Osteoblast (primary cell): ENCODE results near the gene HOXA9. TPM values are rescaled to one million over a fixed set of nuclear protein-coding genes. Genes with fewer than 3 reads are reported as not detected.
A peak's percentile ranks its signal among the peaks of the same experiment; 100 is the strongest.

ENCODE experiments used
- DNase-seq: peaks from one replicate; pipeline ENCODE4 v3.0.0; 2011; ENCODE audit warnings: low spot score, mixed read lengths; ENCODE audit not compliant: insufficient read length; ENCODE audit errors: missing footprints
- H2AFZ ChIP-seq: 2 replicates; pipeline ENCODE4 v1.6.0; 2011; ENCODE audit warnings: mild to moderate bottlenecking, low read length
- H3K27ac ChIP-seq: 2 replicates; pipeline ENCODE4 v1.5.1; 2011; ENCODE audit warnings: mild to moderate bottlenecking, low read depth, low read length, moderate library complexity
- H3K27me3 ChIP-seq: 2 replicates; pipeline ENCODE4 v1.6.0; 2012; ENCODE audit warnings: mild to moderate bottlenecking, control low read depth, inconsistent platforms, low read length, moderate library complexity; ENCODE audit not compliant: insufficient read depth
- H3K36me3 ChIP-seq: 2 replicates; pipeline ENCODE4 v1.5.1; 2011; ENCODE audit warnings: mild to moderate bottlenecking, low read length, control low read depth, moderate library complexity; ENCODE audit not compliant: insufficient read depth
- H3K4me1 ChIP-seq: 2 replicates; pipeline ENCODE4 v1.5.1; 2011; ENCODE audit warnings: mild to moderate bottlenecking, low read length, control low read depth, moderate library complexity; ENCODE audit not compliant: insufficient read depth
- H3K4me2 ChIP-seq: 2 replicates; pipeline ENCODE4 v1.6.0; 2011; ENCODE audit warnings: mild to moderate bottlenecking, low read length; ENCODE audit not compliant: insufficient read depth
- H3K4me3 ChIP-seq: fragments of 200-600 bp; sonication (generic); 3 replicates; pipeline ENCODE4 v1.5.1; 2012; ENCODE audit warnings: mild to moderate bottlenecking, low read length, inconsistent platforms; ENCODE audit not compliant: insufficient read depth
- H3K79me2 ChIP-seq: 2 replicates; pipeline ENCODE4 v1.6.0; 2012; ENCODE audit warnings: mild to moderate bottlenecking, low read length, control low read depth, inconsistent platforms; ENCODE audit not compliant: insufficient read depth
- H3K9me3 ChIP-seq: 2 replicates; pipeline ENCODE4 v1.5.1; 2011; ENCODE audit warnings: low read depth, low read length, control low read depth
- H4K20me1 ChIP-seq: 2 replicates; pipeline ENCODE4 v1.6.0; 2012; ENCODE audit warnings: mild to moderate bottlenecking, low read length, control low read depth; ENCODE audit not compliant: insufficient read depth
- CTCF ChIP-seq: IDR thresholded peaks from 2 replicates; pipeline ENCODE4 v1.5.1; 2011; ENCODE audit warnings: mild to moderate bottlenecking, low read depth, low read length, moderate library complexity; ENCODE audit errors: extremely low read depth
- total RNA-seq: library from RNA; depleted of rRNA; stranded (reverse); fragments of >200 nt; gene quantifications from 2 replicates; pipeline ENCODE4 v1.2.3, GENCODE V29; 2012

Gene HOXA9
- total RNA-seq, 1 donor: 19.5 TPM

GRCh38 chr7:27156508-27156898, 8.8 kb downstream of the HOXA9 start, which contains the start of gene HOXA7:
TSS of gene HOXA7 (minus strand) at chr7:27156675. CDS start at chr7:27156545, 130 bp downstream.
- Histone ChIP-seq H3K4me3 (peak within 1 kb of the TSS; percentile 90), H3K36me3 (peaks cover 4% of the 10 kb centered on the region), H3K79me2 (peaks cover 56% of the 10 kb centered on the region), H3K4me1 (peaks cover 27% of the 10 kb centered on the region), H3K27me3 (no peaks in the 10 kb centered on the region), H2AFZ (peak within 1 kb of the TSS; percentile 97), H3K27ac (peak within 1 kb of the TSS; percentile 74), H3K9me3 (no peaks in the 10 kb centered on the region), H3K4me2 (peak within 1 kb of the TSS; percentile 97), H4K20me1 (no peaks in the 10 kb centered on the region)
- DNase-seq: peak; percentile 99
- TF ChIP-seq CTCF: no peak

- peaks cover 24% of the 10 kb centered on the region for H3K4me1 ChIP-seq
- peak overlapping the region; percentile 97 for H3K4me2 ChIP-seq
- H3K27ac ChIP-seq: peak overlapping the region; percentile 74
- no peaks in the 10 kb centered on the region for H3K9me3 ChIP-seq
- no peak for TF ChIP-seq CTCF
- H2AFZ ChIP-seq: peak overlapping the region; percentile 97
- no peaks in the 10 kb centered on the region for H4K20me1 ChIP-seq
- peaks cover 58% of the 10 kb centered on the region for H3K79me2 ChIP-seq
- H3K36me3 ChIP-seq: peaks cover 4% of the 10 kb centered on the region
- peak overlapping the region; percentile 90 for H3K4me3 ChIP-seq
- H3K27me3 ChIP-seq: no peaks in the 10 kb centered on the region
- peak; percentile 92 for DNase-seq
Observed at GRCh38 chr7:27155816-27156507, 9.4 kb downstream of the HOXA9 start.

DNA sequence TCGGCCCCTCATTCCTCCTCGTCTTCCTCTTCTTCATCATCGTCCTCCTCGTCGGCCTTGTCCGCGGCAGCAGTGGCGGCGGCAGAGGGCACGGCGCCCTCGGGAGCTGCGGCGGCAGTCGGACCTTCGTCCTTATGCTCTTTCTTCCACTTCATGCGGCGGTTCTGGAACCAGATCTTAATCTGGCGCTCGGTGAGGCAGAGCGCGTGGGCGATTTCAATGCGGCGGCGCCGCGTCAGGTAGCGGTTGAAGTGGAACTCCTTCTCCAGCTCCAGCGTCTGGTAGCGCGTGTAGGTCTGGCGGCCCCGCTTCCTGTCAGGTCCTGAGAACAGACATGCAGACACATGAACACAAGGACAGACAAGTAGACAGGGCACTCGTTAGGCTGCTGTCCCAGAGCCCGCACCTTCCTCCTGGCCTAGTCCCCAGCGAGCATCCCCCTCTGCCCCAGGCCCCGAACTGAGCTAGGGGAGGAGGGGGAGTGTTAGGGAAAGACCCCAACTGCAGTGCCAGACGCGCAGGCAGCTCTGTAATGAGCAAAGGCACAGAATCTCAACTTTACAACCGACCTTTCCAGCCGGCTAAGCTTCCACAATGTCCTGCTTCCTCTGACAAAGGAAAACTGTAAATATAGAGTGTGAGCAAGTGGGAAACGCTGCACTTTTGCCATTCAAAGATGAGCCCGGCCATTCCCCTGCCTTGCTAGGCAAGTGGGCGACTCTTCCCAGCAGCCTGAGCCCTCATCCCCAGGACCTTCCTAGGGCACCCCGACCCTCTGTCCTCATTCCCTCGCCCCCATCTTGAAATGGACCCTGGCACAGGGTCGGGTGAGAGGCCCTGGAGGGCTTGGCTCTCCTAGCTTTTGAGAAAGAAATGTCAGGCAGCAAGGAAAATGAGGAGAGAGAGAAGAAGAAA, 10.2 kb downstream of the HOXA9 start:
- H2AFZ ChIP-seq: peak overlapping the region; percentile 97
- H3K4me2 ChIP-seq: peak overlapping the region; percentile 97
- peaks cover 28% of the 10 kb centered on the region for H3K4me1 ChIP-seq
- peak; percentile 82 for DNase-seq
- peaks cover 59% of the 10 kb centered on the region for H3K79me2 ChIP-seq
- no peak for TF ChIP-seq CTCF
- no peaks in the 10 kb centered on the region for H3K9me3 ChIP-seq
- H3K36me3 ChIP-seq: peaks cover 4% of the 10 kb centered on the region
- H3K27ac ChIP-seq: peak overlapping the region; percentile 74
- peak overlapping the region; percentile 90 for H3K4me3 ChIP-seq
- H4K20me1 ChIP-seq: peaks cover 6% of the 10 kb centered on the region
- H3K27me3 ChIP-seq: no peaks in the 10 kb centered on the region

DNA sequence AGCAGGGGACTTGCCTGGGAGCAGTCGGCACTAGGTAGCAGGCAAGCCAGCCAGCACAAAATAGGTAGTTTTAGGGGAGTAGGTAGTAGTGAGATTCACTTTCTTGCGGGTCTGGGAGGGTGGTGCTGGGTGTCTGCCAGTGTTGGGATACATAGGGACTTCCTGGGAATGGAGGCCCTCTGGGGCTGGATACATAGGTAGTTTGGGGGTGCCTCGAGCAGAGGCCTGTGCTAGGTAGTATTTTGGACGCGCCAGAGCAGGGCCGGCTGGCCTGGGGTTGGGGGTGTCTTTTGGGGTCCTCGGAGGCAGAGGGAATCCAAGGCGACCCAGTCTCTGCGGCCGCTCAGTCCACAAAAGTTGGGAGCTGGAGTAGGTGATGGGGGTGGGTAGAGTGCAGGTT, 11.0 kb downstream of the HOXA9 start:
- Histone ChIP-seq H4K20me1 (peaks cover 9% of the 10 kb centered on the region), H3K79me2 (peaks cover 64% of the 10 kb centered on the region), H3K27me3 (no peaks in the 10 kb centered on the region), H3K36me3 (peaks cover 4% of the 10 kb centered on the region), H3K9me3 (no peaks in the 10 kb centered on the region), H3K4me3 (no peak overlapping the region), H3K4me2 (no peak overlapping the region), H3K4me1 (peaks cover 36% of the 10 kb centered on the region), H3K27ac (no peak overlapping the region), H2AFZ (no peak overlapping the region)
- TF ChIP-seq CTCF: no peak
- DNase-seq: peak; percentile 8
